GM21423 (cell line): ENCODE results near the gene MED27.

ENCODE experiments used
- ATAC-seq: cut with Tn5 transposase; IDR thresholded peaks from one replicate; pipeline ENCODE4 v1.9.1; 2021; ENCODE audit warnings: mild to moderate bottlenecking, moderate library complexity; ENCODE audit not compliant: unreplicated experiment

Gene MED27

GRCh38 chr9:132044176-132044875 is 35.3 kb downstream of the MED27 start:
- no peak for ATAC-seq

GRCh38 chr9:132043708-132044107 is 36.0 kb downstream of the MED27 start:
- no peak for ATAC-seq

DNA sequence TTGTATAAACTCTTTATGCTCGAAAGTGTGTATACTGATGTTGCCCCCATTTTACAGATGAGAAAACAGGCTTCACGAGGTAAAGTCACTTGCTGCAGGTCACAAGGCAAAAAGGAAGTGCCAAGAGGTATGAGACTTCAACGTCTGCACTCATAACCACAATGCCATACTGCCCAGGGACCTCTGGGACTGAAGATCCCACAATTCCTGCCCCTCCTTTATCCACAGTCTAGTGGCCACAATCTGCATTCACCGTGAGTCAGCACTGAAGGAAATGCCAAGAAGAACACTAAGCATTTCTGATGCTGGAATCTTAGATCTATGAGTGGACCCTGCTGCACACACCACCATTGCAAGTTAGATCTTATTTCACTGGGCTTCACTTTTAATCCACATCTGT is 37.3 kb downstream of the MED27 start:
- no peak for ATAC-seq

DNA sequence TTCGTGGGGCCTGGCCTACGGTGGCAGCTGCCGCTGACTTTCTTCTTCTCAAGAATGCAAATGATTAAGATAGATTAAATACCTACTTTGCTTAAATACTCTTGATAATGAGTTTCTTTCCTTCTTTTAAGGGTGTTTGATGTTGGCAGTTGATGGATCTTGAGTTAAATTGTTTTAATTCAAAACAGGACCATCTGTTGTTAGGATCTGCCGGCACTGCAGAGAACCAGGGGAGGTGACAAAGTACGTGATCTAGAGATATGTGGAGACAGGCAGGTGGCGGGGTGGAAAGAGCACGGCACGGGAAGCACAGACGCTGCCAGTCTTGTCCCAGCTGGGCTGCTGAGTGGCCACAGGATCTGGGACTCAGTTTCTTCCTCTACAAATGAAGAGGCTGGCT is 37.9 kb downstream of the MED27 start:
- ATAC-seq = no peak

DNA sequence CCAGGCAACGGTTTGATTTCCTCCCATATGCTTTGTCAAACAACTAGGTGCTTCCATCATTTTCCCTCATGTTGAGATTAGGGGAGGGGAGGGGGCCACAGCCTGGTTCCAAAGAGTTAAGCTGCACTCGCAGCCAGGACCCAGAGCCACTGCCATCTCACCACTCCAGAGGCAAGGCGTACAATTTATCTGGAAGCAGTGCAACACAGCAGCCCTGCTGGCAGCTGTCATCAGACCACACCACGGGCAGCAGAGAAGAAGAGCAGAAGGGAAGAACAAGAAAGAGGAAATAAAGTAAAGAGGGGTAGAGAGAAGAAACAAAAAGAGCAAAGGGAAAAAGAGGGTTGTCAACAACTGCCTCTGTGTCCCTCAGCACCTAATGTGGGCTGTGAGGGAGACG is 38.9 kb downstream of the MED27 start:
- no peak for ATAC-seq

- no peak for ATAC-seq
Measured at GRCh38 chr9:132040246-132040645, 39.4 kb downstream of the MED27 start.

GRCh38 chr9:132039284-132039683 is 40.4 kb downstream of the MED27 start:
- no peak for ATAC-seq

DNA sequence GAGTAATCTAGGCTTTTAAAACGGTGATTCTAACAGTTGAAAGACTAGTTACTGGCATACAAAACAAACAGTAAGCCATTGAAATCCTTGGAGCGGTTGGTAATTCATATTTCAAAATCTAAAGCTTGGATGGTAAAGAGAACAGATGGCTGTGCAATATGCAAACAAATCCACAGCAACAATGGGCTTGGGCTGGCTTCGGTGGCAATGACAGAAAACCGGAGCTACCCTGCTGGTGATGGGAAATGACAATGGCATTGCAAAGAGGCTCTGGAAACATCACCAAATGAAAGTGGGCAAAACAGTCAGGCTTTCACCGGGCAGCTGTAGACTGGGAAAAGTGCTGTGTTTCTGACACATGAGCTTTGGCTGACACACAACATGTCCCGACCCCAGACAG is 42.2 kb downstream of the MED27 start:
- no peak for ATAC-seq

GRCh38 chr9:132036521-132036920 is 43.1 kb downstream of the MED27 start:
- no peak for ATAC-seq

- no peak for ATAC-seq
Measured at GRCh38 chr9:132035679-132036078, 44.0 kb downstream of the MED27 start.

GRCh38 chr9:132032238-132032950 is 47.3 kb downstream of the MED27 start:
- peak; percentile 46 for ATAC-seq

- ATAC-seq = no peak
Measured at GRCh38 chr9:132031467-132032237, 48.0 kb downstream of the MED27 start.

- no peak for ATAC-seq
Measured at GRCh38 chr9:132030626-132031325, 48.9 kb downstream of the MED27 start.

DNA sequence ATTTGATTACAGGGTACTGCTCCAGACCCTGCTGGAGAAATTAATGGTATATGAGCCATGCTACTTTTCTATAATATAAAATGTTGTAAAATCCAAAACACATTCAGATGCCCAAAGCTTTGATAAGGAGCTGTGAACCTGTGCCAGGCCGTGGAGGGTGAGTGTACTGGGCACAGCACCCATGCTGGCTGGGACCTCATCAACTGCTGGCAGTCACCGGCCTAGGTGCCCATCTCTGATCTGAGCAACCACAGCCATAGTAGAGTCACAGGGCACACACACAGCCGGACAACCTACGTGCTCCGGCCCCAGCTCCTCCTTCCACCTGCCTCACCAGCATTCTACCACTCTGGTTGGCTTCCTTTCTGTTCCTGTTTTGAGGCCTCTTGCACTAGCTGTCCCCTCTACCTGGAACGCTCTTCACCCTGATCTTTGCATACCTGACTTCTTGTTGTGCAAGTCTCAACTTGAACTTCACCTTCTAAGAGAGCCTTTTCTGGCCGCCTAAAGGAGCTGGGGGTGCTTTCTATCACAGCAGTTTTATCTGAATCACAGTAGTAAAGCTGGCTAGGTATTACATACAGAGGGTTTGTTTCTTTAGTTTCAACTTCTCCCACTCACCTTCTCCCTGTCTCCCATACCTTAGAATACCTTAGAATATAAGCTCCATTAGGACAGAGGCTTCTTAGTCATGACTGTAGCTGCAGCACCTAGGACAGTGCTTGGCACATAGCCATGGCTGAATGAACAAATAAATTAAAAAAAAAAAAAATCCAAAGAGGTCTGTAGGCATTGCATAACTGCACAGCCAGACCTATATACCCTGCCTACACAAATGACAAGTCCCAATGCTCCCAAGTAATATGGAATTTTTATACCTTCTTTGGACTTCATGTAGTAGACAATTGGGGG is 51.7 kb downstream of the MED27 start:
- no peak for ATAC-seq

DNA sequence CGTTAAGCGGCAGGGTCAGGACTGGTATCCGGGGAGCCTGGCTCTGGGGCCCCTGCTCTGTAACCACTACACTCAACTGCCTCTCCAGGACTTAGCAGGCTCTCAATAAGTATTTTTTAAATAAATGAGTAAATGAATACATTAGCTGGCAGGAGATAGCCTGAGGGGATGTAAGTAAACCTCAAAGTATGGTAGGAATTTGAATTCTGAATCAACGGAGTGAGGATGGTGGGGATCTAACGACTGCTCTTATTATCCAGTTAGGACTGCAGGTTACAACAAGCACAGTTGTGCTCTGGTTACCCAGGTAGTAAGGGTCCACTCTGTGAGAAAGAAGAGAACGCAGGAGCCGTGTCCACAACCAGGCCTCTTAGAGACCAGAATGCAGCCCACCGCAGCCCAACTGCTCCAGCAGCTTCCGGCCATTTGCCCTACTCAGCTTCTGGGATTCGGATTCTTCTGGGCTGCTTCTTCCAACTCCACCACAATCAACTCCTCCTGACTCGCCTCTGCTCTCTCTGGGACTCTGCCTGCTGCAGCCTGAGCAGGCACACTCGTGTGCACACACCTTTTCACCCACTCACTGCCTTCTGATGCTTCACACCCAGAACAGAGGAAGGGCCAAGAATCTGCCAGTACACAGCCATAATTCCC is 52.6 kb downstream of the MED27 start:
- no peak for ATAC-seq

DNA sequence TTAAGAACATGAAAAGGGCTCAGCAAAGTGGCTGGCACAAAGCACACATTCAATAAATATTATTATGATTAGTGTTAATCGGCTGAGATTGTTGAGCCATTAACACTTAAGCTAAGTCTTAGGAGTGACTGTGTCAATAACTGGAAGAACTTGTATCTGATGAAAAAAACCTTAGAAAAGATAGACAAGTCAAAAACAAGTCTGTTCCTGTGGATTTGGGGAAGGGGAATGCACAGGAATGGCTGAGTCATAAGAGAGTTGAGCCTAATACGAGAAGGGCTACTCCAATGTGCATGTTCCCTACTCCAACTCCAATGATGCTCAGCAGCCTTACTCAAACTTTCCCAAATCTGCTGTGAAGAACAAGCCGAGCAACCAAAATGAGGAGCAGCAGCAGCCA is 53.9 kb downstream of the MED27 start:
- ATAC-seq = no peak

GRCh38 chr9:132024589-132024988 is 55.1 kb downstream of the MED27 start:
- ATAC-seq = no peak

DNA sequence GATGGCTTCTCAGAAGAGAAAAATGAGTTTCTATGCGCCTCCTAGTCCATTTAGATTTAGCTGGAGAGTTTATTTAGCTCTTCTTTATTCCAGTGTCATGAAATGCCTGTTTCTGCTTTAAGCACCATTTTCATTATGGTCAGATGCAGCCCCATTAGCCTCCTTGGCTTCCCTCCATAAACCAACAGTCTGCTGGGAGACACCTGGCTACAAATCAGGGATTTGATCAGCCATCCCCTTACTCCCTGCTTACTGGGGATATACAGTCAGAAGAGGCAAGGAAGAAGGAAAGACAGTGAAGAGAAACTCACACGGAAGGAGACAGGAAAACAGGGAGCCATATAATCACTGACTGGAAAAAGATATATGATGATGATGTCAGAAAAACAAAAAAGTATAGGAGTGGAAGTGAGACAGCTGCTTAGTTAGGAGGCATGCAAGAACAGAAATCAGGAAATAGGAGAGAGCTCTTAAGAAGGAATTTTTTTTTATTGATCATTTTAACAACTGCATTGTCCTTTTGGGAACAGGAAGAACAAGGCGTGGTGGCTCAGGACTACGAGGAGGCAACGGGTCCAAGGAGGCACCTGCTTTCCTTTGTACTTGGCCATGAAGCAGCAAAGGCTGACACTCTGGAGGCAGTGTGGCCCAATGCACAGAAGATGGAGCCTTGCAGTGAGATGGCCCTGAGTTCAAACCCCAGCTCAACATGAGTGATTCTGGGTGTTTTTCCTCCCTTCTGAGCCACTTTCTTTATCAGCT is 56.1 kb downstream of the MED27 start:
- ATAC-seq = no peak
